ENCODE data around the gene MICU1. TPM values are rescaled to one million over a fixed set of nuclear protein-coding genes. Genes with fewer than 3 reads are reported as not detected.

Gene MICU1
- total and polyA plus RNA-seq, 2 of the 13 experiments (the other 11 are each of a cell fraction or from before 2014, with no cell fraction given): 32.5 to 56.1 TPM

GRCh38 chr10:72539137-72539536, 86.7 kb downstream of the MICU1 start:
- BruUV-seq (replicated peaks): no TSS peak
- TF ChIP-seq NFYB (CRISPR knock-in tag; IDR thresholded peaks at IDR 0.05) (no peak), HES4 (CRISPR knock-in tag; IDR thresholded peaks at IDR 0.05; ENCODE audit: borderline replicate concordance) (no peak), ZNF761 (CRISPR knock-in tag; conservative IDR thresholded peaks at IDR 0.05) (no peak), FOXP4 (CRISPR knock-in tag; IDR thresholded peaks at IDR 0.05) (no peak)
- TF ChIP-seq, protein P1, sequence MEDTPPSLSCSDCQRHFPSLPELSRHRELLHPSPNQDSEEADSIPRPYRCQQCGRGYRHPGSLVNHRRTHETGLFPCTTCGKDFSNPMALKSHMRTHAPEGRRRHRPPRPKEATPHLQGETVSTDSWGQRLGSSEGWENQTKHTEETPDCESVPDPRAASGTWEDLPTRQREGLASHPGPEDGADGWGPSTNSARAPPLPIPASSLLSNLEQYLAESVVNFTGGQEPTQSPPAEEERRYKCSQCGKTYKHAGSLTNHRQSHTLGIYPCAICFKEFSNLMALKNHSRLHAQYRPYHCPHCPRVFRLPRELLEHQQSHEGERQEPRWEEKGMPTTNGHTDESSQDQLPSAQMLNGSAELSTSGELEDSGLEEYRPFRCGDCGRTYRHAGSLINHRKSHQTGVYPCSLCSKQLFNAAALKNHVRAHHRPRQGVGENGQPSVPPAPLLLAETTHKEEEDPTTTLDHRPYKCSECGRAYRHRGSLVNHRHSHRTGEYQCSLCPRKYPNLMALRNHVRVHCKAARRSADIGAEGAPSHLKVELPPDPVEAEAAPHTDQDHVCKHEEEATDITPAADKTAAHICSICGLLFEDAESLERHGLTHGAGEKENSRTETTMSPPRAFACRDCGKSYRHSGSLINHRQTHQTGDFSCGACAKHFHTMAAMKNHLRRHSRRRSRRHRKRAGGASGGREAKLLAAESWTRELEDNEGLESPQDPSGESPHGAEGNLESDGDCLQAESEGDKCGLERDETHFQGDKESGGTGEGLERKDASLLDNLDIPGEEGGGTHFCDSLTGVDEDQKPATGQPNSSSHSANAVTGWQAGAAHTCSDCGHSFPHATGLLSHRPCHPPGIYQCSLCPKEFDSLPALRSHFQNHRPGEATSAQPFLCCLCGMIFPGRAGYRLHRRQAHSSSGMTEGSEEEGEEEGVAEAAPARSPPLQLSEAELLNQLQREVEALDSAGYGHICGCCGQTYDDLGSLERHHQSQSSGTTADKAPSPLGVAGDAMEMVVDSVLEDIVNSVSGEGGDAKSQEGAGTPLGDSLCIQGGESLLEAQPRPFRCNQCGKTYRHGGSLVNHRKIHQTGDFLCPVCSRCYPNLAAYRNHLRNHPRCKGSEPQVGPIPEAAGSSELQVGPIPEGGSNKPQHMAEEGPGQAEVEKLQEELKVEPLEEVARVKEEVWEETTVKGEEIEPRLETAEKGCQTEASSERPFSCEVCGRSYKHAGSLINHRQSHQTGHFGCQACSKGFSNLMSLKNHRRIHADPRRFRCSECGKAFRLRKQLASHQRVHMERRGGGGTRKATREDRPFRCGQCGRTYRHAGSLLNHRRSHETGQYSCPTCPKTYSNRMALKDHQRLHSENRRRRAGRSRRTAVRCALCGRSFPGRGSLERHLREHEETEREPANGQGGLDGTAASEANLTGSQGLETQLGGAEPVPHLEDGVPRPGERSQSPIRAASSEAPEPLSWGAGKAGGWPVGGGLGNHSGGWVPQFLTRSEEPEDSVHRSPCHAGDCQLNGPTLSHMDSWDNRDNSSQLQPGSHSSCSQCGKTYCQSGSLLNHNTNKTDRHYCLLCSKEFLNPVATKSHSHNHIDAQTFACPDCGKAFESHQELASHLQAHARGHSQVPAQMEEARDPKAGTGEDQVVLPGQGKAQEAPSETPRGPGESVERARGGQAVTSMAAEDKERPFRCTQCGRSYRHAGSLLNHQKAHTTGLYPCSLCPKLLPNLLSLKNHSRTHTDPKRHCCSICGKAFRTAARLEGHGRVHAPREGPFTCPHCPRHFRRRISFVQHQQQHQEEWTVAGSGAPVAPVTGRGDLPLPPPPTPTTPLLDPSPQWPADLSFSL (CRISPR knock-in tag; IDR thresholded peaks at IDR 0.05): no peak
- ATAC-seq (no peak), DNase-seq (ENCODE audit: low spot score) (no peak), FAIRE-seq (no peak)
- POLR2A ChIA-PET: no interaction called here
- intact Hi-C loops (cut with micrococcal nuclease; ENCODE audit: unreplicated experiment) (no loop called here), in situ Hi-C loops (cut with HindIII; ENCODE audit: extremely low pct_ligation_motif_present, low pct_unique_long_range_greater_than_20kb) (no loop called here)
- Histone ChIP-seq H3K36me3 (replicated peaks in 1 of 2; ENCODE audit: control insufficient read depth in 1 of 2, insufficient read depth in 2 of 2, low read length in 2 of 2) (peaks cover 0 to 3% of the 10 kb centered on the region in 2 experiments; a peak in 2 of 5 replicates), H3K4me2 (ENCODE audit: low read depth, low read length) (no peak overlapping the region), H3K9me3 (ENCODE audit: low read length) (peaks cover 8% of the 10 kb centered on the region), H3K9ac (ENCODE audit: insufficient read depth, low read depth, low read length) (no peak overlapping the region), H3K4me1 (ENCODE audit: insufficient read depth, low read length) (peaks cover 54% of the 10 kb centered on the region), H3K4me3 (replicated peaks in 1 of 3; ENCODE audit: insufficient read depth in 1 of 3, low read depth in 2 of 3, low read length in 3 of 3) (no peak overlapping the region), H3K27me3 (ENCODE audit: control insufficient read depth in 1 of 2, insufficient read depth in 2 of 2, low read length in 2 of 2) (no peaks in the 10 kb centered on the region), H2AFZ (ENCODE audit: low read length) (no peak overlapping the region), H3K79me2 (ENCODE audit: insufficient read depth, low read length) (no peaks in the 10 kb centered on the region), H4K20me1 (ENCODE audit: insufficient read depth, low read length) (no peaks in the 10 kb centered on the region), H3K27ac (ENCODE audit: extremely low read length, insufficient read depth, low read length) (no peak overlapping the region)
- CTCF ChIA-PET (ENCODE audit: low intra/inter-chr PET ratio, low total read pairs): no interaction called here
- 96% methylated on average over 1 of the region's 1 CpG for WGBS (ENCODE audit: low lambda C conversion rate)

All from HepG2 (cell line).